ENCODE results near the gene FICD.

Gene FICD

GRCh38 chr12:108518101-108518715 is 3.1 kb downstream of the FICD start:
- Histone ChIP-seq H3K27me3 (ENCODE audit: insufficient read depth, low read depth) (no peaks in the 10 kb centered on the region), H2AFZ (ENCODE audit: low read depth) (no peak overlapping the region), H3K79me2 (ENCODE audit: insufficient read depth, low read depth) (no peaks in the 10 kb centered on the region), H4K20me1 (ENCODE audit: insufficient read depth) (no peaks in the 10 kb centered on the region), H3K4me2 (no peak overlapping the region), H3K4me3 (IDR thresholded peaks at IDR 0.05; ENCODE audit: insufficient read depth, low read depth, low read length) (no peak overlapping the region), H3K36me3 (ENCODE audit: insufficient read depth) (no peaks in the 10 kb centered on the region; the same call in 1 of the 2 replicates), H3K4me1 (ENCODE audit: low read depth, poor library complexity, severe bottlenecking) (peaks cover 18% of the 10 kb centered on the region), H3K27ac (no peak overlapping the region), H3K9ac (no peak overlapping the region)
- TF ChIP-seq CTCF (conservative IDR thresholded peaks at IDR 0.05; ENCODE audit: low read depth, low read length), result no peak

GRCh38 chr12:108518716-108519496 is 3.8 kb downstream of the FICD start:
- Histone ChIP-seq H3K4me1 (ENCODE audit: low read depth, poor library complexity, severe bottlenecking) (peaks cover 18% of the 10 kb centered on the region), H3K4me3 (IDR thresholded peaks at IDR 0.05; ENCODE audit: insufficient read depth, low read depth, low read length) (no peak overlapping the region), H3K9ac (no peak overlapping the region), H3K36me3 (ENCODE audit: insufficient read depth) (no peaks in the 10 kb centered on the region; the same call in 1 of the 2 replicates), H2AFZ (ENCODE audit: low read depth) (no peak overlapping the region), H3K27ac (no peak overlapping the region), H3K27me3 (ENCODE audit: insufficient read depth, low read depth) (no peaks in the 10 kb centered on the region), H3K4me2 (no peak overlapping the region), H3K79me2 (ENCODE audit: insufficient read depth, low read depth) (no peaks in the 10 kb centered on the region), H4K20me1 (ENCODE audit: insufficient read depth) (no peaks in the 10 kb centered on the region)
- TF ChIP-seq CTCF (conservative IDR thresholded peaks at IDR 0.05; ENCODE audit: low read depth, low read length), result no peak

GRCh38 chr12:108519558-108519957 is 4.5 kb downstream of the FICD start:
- no peaks in the 10 kb centered on the region for H3K27me3 ChIP-seq (ENCODE audit: insufficient read depth, low read depth)
- H4K20me1 ChIP-seq (ENCODE audit: insufficient read depth), result no peaks in the 10 kb centered on the region
- H3K4me1 ChIP-seq (ENCODE audit: low read depth, poor library complexity, severe bottlenecking), result peaks cover 18% of the 10 kb centered on the region
- H2AFZ ChIP-seq (ENCODE audit: low read depth), result no peak overlapping the region
- H3K4me3 ChIP-seq (IDR thresholded peaks at IDR 0.05; ENCODE audit: insufficient read depth, low read depth, low read length), result no peak overlapping the region
- H3K79me2 ChIP-seq (ENCODE audit: insufficient read depth, low read depth), result no peaks in the 10 kb centered on the region
- H3K36me3 ChIP-seq (ENCODE audit: insufficient read depth), result no peaks in the 10 kb centered on the region; the same call in 1 of the 2 replicates
- H3K27ac ChIP-seq, result no peak overlapping the region
- H3K4me2 ChIP-seq, result no peak overlapping the region
- TF ChIP-seq CTCF (conservative IDR thresholded peaks at IDR 0.05; ENCODE audit: low read depth, low read length), result no peak
- no peak overlapping the region for H3K9ac ChIP-seq

GRCh38 chr12:108523365-108523764 is 8.3 kb downstream of the FICD start:
- H2AFZ ChIP-seq (ENCODE audit: low read depth), result no peak overlapping the region
- peaks cover 35% of the 10 kb centered on the region for H3K4me1 ChIP-seq (ENCODE audit: low read depth, poor library complexity, severe bottlenecking)
- TF ChIP-seq CTCF (conservative IDR thresholded peaks at IDR 0.05; ENCODE audit: low read depth, low read length), result no peak
- H3K27me3 ChIP-seq (ENCODE audit: insufficient read depth, low read depth), result no peaks in the 10 kb centered on the region
- no peaks in the 10 kb centered on the region for H3K79me2 ChIP-seq (ENCODE audit: insufficient read depth, low read depth)
- no peaks in the 10 kb centered on the region; the same call in 1 of the 2 replicates for H3K36me3 ChIP-seq (ENCODE audit: insufficient read depth)
- H3K4me2 ChIP-seq, result no peak overlapping the region
- no peak overlapping the region for H3K27ac ChIP-seq
- no peaks in the 10 kb centered on the region for H4K20me1 ChIP-seq (ENCODE audit: insufficient read depth)
- H3K4me3 ChIP-seq (IDR thresholded peaks at IDR 0.05; ENCODE audit: insufficient read depth, low read depth, low read length), result no peak overlapping the region
- no peak overlapping the region for H3K9ac ChIP-seq
